ENCODE data around the gene NSMF. TPM values are rescaled to one million over a fixed set of nuclear protein-coding genes. Genes with fewer than 3 reads are reported as not detected.
A peak's percentile ranks its signal among the peaks of the same experiment; 100 is the strongest.

NSMF gene
- polyA plus RNA-seq, 1 donor (not counting 4 experiments of a cell fraction or from before 2014, with no cell fraction given) = 29.5 TPM

- Histone ChIP-seq H2AFZ (ENCODE audit: control insufficient read depth, low read length) (no peak overlapping the region), H3K4me2 (ENCODE audit: control insufficient read depth, extremely low read depth, insufficient read depth, low read depth, low read length) (no peak overlapping the region)
- no peak for FAIRE-seq
These were observed 13.2 kb downstream of the NSMF start for GRCh38 chr9:137445930-137446431.

GRCh38 chr9:137445275-137445807 lies 13.8 kb downstream of the NSMF start:
- no peak for FAIRE-seq
- dilution Hi-C loops (cut with MboI; ENCODE audit: extremely low pct_ligation_motif_present, low sequenced_read_pairs) = no loop called here

More at GRCh38 chr9:137445930-137446431, 13.2 kb downstream of the NSMF start:
- H3K9me1 ChIP-seq (ENCODE audit: control insufficient read depth, extremely low read depth, insufficient read depth, low read length) = no peaks in the 10 kb centered on the region
- H3K27me3 ChIP-seq (ENCODE audit: control insufficient read depth, extremely low read depth, insufficient read depth, low read length) = no peaks in the 10 kb centered on the region
- H3K79me2 ChIP-seq (ENCODE audit: control insufficient read depth, insufficient read depth, low read length) = no peaks in the 10 kb centered on the region
- peaks cover 8 to 11% of the 10 kb centered on the region in 2 experiments for H3K36me3 ChIP-seq (ENCODE audit: control insufficient read depth in 2 of 2, extremely low read depth in 1 of 2, insufficient read depth in 2 of 2, low read length in 2 of 2)
- H3K9me3 ChIP-seq (ENCODE audit: control insufficient read depth, low read depth, low read length) = no peaks in the 10 kb centered on the region
- H3K9ac ChIP-seq (ENCODE audit: control insufficient read depth, extremely low read depth, insufficient read depth, low read length) = no peak overlapping the region
- dilution Hi-C loops (cut with MboI; ENCODE audit: extremely low pct_ligation_motif_present, low sequenced_read_pairs) = no loop called here
- TF ChIP-seq CTCF (optimal IDR thresholded peaks at IDR 0.05 in 1 of 3, IDR thresholded peaks at IDR 0.05 in 1 of 3, conservative IDR thresholded peaks at IDR 0.05 in 1 of 3; ENCODE audit: extremely low read depth in 1 of 3, insufficient read depth in 2 of 3, low read length in 3 of 3) (no peak), EZH2 (IDR thresholded peaks at IDR 0.05; ENCODE audit: low read length) (no peak)
- peaks cover 5% of the 10 kb centered on the region for H4K20me1 ChIP-seq (ENCODE audit: control insufficient read depth, extremely low read depth, insufficient read depth, low read length)
- H3K4me3 ChIP-seq (ENCODE audit: control insufficient read depth in 2 of 3, extremely low read depth in 1 of 3, insufficient read depth in 2 of 3, low read depth in 1 of 3, low read length in 3 of 3) = no peak overlapping the region
- H3K4me1 ChIP-seq (ENCODE audit: control insufficient read depth, extremely low read depth, insufficient read depth, low read length) = peaks cover 12% of the 10 kb centered on the region
- DNase-seq (ENCODE audit: low read depth, low spot score) = no peak
- no peak overlapping the region for H3K27ac ChIP-seq (ENCODE audit: control insufficient read depth, insufficient read depth, low read length)

More at GRCh38 chr9:137445275-137445807, 13.8 kb downstream of the NSMF start:
- Histone ChIP-seq H3K9me1 (ENCODE audit: control insufficient read depth, extremely low read depth, insufficient read depth, low read length) (no peaks in the 10 kb centered on the region), H3K79me2 (ENCODE audit: control insufficient read depth, insufficient read depth, low read length) (no peaks in the 10 kb centered on the region), H3K4me3 (ENCODE audit: control insufficient read depth in 2 of 3, extremely low read depth in 1 of 3, insufficient read depth in 2 of 3, low read depth in 1 of 3, low read length in 3 of 3) (no peak overlapping the region), H3K27ac (ENCODE audit: control insufficient read depth, insufficient read depth, low read length) (no peak overlapping the region), H2AFZ (ENCODE audit: control insufficient read depth, low read length) (no peak overlapping the region), H3K4me2 (ENCODE audit: control insufficient read depth, extremely low read depth, insufficient read depth, low read depth, low read length) (peak overlapping the region; percentile 27), H3K4me1 (ENCODE audit: control insufficient read depth, extremely low read depth, insufficient read depth, low read length) (peaks cover 12% of the 10 kb centered on the region), H3K9ac (ENCODE audit: control insufficient read depth, extremely low read depth, insufficient read depth, low read length) (no peak overlapping the region), H3K9me3 (ENCODE audit: control insufficient read depth, low read depth, low read length) (no peaks in the 10 kb centered on the region), H4K20me1 (ENCODE audit: control insufficient read depth, extremely low read depth, insufficient read depth, low read length) (peaks cover 5% of the 10 kb centered on the region), H3K36me3 (ENCODE audit: control insufficient read depth in 2 of 2, extremely low read depth in 1 of 2, insufficient read depth in 2 of 2, low read length in 2 of 2) (peaks cover 8 to 11% of the 10 kb centered on the region in 2 experiments), H3K27me3 (ENCODE audit: control insufficient read depth, extremely low read depth, insufficient read depth, low read length) (no peaks in the 10 kb centered on the region)
- no peak for DNase-seq (ENCODE audit: low read depth, low spot score)
- TF ChIP-seq CTCF (optimal IDR thresholded peaks at IDR 0.05 in 1 of 3, IDR thresholded peaks at IDR 0.05 in 1 of 3, conservative IDR thresholded peaks at IDR 0.05 in 1 of 3; ENCODE audit: extremely low read depth in 1 of 3, insufficient read depth in 2 of 3, low read length in 3 of 3) (peak; percentile 79 to 89 (median 88)), EZH2 (IDR thresholded peaks at IDR 0.05; ENCODE audit: low read length) (no peak)

Measured in keratinocyte (primary cell).